H9 (cell line): ENCODE data around the gene CALN1. TPM values are rescaled to one million over a fixed set of nuclear protein-coding genes. Genes with fewer than 3 reads are reported as not detected.

ENCODE experiments used
- DNase-seq: peaks from one replicate; pipeline ENCODE4 v3.0.0-alpha.2; 2017
- H2AFZ ChIP-seq: one replicate; pipeline ENCODE4 v1.6.1; 2013; ENCODE audit warnings: mild to moderate bottlenecking, low read length, control low read depth, moderate library complexity
- H2AK5ac ChIP-seq: 2 replicates; pipeline ENCODE4 v1.6.1; 2013; ENCODE audit warnings: low read length, control low read depth, mixed read lengths; ENCODE audit not compliant: insufficient read length
- H2BK120ac ChIP-seq: one replicate; pipeline ENCODE4 v1.6.1; 2013; ENCODE audit warnings: low read depth, mild to moderate bottlenecking, low read length, control low read depth, inconsistent platforms; ENCODE audit not compliant: poor library complexity, severe bottlenecking
- H2BK12ac ChIP-seq: 2 replicates; pipeline ENCODE4 v1.6.1; 2013; ENCODE audit warnings: low read length, control low read depth, mixed read lengths, low read depth; ENCODE audit not compliant: insufficient read length
- H2BK15ac ChIP-seq: 2 replicates; pipeline ENCODE4 v1.6.1; 2013; ENCODE audit warnings: low read depth, low read length, control low read depth
- H2BK20ac ChIP-seq: one replicate; pipeline ENCODE4 v1.6.1; 2013; ENCODE audit warnings: low read depth, mild to moderate bottlenecking, low read length, control low read depth, inconsistent platforms; ENCODE audit not compliant: poor library complexity, severe bottlenecking
- H2BK5ac ChIP-seq: 2 replicates; pipeline ENCODE4 v1.6.1; 2013; ENCODE audit warnings: low read length, control low read depth, mixed read lengths; ENCODE audit not compliant: insufficient read length
- H3K14ac ChIP-seq: 2 replicates; pipeline ENCODE4 v1.6.1; 2013; ENCODE audit warnings: low read length, control low read depth; ENCODE audit not compliant: insufficient read depth
- H3K18ac ChIP-seq: 2 replicates; pipeline ENCODE4 v1.6.1; 2013; ENCODE audit warnings: low read depth, mild to moderate bottlenecking, mixed read lengths, low read length, control low read depth; ENCODE audit not compliant: insufficient read length
- H3K23ac ChIP-seq: 2 replicates; pipeline ENCODE4 v1.6.1; 2013; ENCODE audit warnings: low read length, control low read depth, mixed read lengths, low read depth; ENCODE audit not compliant: insufficient read length
- H3K23me2 ChIP-seq: 2 replicates; pipeline ENCODE4 v1.6.1; 2013; ENCODE audit warnings: low read depth, mild to moderate bottlenecking, mixed read lengths, low read length, control low read depth; ENCODE audit not compliant: insufficient read length, poor library complexity, severe bottlenecking
- H3K27ac ChIP-seq: 2 replicates; pipeline ENCODE4 v1.5.1; 2013; ENCODE audit warnings: low read length, control low read depth, mixed read lengths, low read depth; ENCODE audit not compliant: insufficient read length
- H3K27me3 ChIP-seq: 2 replicates; pipeline ENCODE4 v1.6.1; 2013; ENCODE audit warnings: low read length, control low read depth, inconsistent platforms; ENCODE audit not compliant: insufficient read depth
- H3K4ac ChIP-seq: 2 replicates; pipeline ENCODE4 v1.6.1; 2013; ENCODE audit warnings: low read depth, mild to moderate bottlenecking, control low read depth, inconsistent platforms, low read length, moderate library complexity
- H3K4me1 ChIP-seq: 2 replicates; pipeline ENCODE4 v1.6.1; 2013; ENCODE audit warnings: low read length, control low read depth, inconsistent platforms; ENCODE audit not compliant: insufficient read depth
- H3K4me2 ChIP-seq: 2 replicates; pipeline ENCODE4 v1.6.1; 2013; ENCODE audit warnings: low read length, control low read depth, mixed read lengths; ENCODE audit not compliant: insufficient read length, insufficient read depth
- H3K56ac ChIP-seq: 2 replicates; pipeline ENCODE4 v1.6.1; 2013; ENCODE audit warnings: low read depth, mild to moderate bottlenecking, mixed read lengths, low read length, control low read depth; ENCODE audit not compliant: insufficient read length
- H3K79me1 ChIP-seq: 2 replicates; pipeline ENCODE4 v1.6.1; 2013; ENCODE audit warnings: low read depth, mild to moderate bottlenecking, moderate library complexity, low read length, control low read depth, inconsistent platforms; ENCODE audit not compliant: insufficient read depth, poor library complexity, severe bottlenecking
- H3K79me2 ChIP-seq: 2 replicates; pipeline ENCODE4 v1.6.1; 2013; ENCODE audit warnings: low read length, control low read depth, inconsistent platforms; ENCODE audit not compliant: insufficient read depth
- H3K9ac ChIP-seq: 2 replicates; pipeline ENCODE4 v1.6.1; 2013; ENCODE audit warnings: low read length, control low read depth, mixed read lengths; ENCODE audit not compliant: insufficient read length; ENCODE audit errors: extremely low read depth
- H3K9me3 ChIP-seq: one replicate; pipeline ENCODE4 v1.6.1; 2013; ENCODE audit warnings: low read depth, low read length, inconsistent platforms; ENCODE audit not compliant: control insufficient read depth
- H3T11ph ChIP-seq: one replicate; pipeline ENCODE4 v1.6.1; 2013; ENCODE audit warnings: mild to moderate bottlenecking, low read length, control low read depth, inconsistent platforms
- H4K20me1 ChIP-seq: one replicate; pipeline ENCODE4 v1.6.1; 2013; ENCODE audit not compliant: control insufficient read depth, insufficient read length, insufficient read depth
- H4K5ac ChIP-seq: 2 replicates; pipeline ENCODE4 v1.6.1; 2013; ENCODE audit warnings: low read depth, mild to moderate bottlenecking, mixed read lengths, low read length, control low read depth; ENCODE audit not compliant: insufficient read length
- H4K8ac ChIP-seq: replicated peaks from 2 replicates; pipeline ENCODE4 v1.6.1; 2013; ENCODE audit warnings: low read length, control low read depth, mixed read lengths, low read depth; ENCODE audit not compliant: insufficient read length
- H4K91ac ChIP-seq: 2 replicates; pipeline ENCODE4 v1.6.1; 2013; ENCODE audit warnings: low read depth, mild to moderate bottlenecking, moderate library complexity, mixed read lengths, low read length, control low read depth; ENCODE audit not compliant: insufficient read length
- H3K27ac Mint-ChIP-seq, 3 experiments: 2 replicates in 2 of 3; 3 replicates in 1 of 3; pipeline ENCODE4 v1.8.0; 2020 to 2021; ENCODE audit warnings: mixed read lengths in 3 of 3, mild to moderate bottlenecking in 1 of 3, moderate library complexity in 1 of 3
- H3K27me3 Mint-ChIP-seq: 2 replicates; pipeline ENCODE4 v1.8.0; 2021; ENCODE audit warnings: low read depth, mild to moderate bottlenecking, moderate library complexity, mixed read lengths
- H3K36me3 Mint-ChIP-seq, 3 experiments: 2 replicates in 2 of 3; 3 replicates in 1 of 3; pipeline ENCODE4 v1.8.0; 2020 to 2021; ENCODE audit warnings: low read depth in 3 of 3, mixed read lengths in 3 of 3; ENCODE audit not compliant: insufficient read depth in 1 of 3
- H3K4me1 Mint-ChIP-seq, 2 experiments: 2 replicates each; pipeline ENCODE4 v1.8.0; 2020; ENCODE audit warnings: mixed read lengths in 2 of 2
- H3K4me3 Mint-ChIP-seq, 2 experiments: 2 replicates in 1 of 2; 3 replicates in 1 of 2; pipeline ENCODE4 v1.8.0; 2020 to 2021; ENCODE audit warnings: mild to moderate bottlenecking in 2 of 2, mixed read lengths in 2 of 2, moderate library complexity in 1 of 2
- H3K9me3 Mint-ChIP-seq, 2 experiments: 2 replicates in 1 of 2; 3 replicates in 1 of 2; pipeline ENCODE4 v1.8.0; 2020; ENCODE audit warnings: mild to moderate bottlenecking in 2 of 2, mixed read lengths in 2 of 2, moderate library complexity in 1 of 2
- WGBS: extraction: QIAGEN DNeasy Blood & Tissue Kit; methylation state at CpG from one replicate; pipeline ENCODE4 v1.1.7; 2013; ENCODE audit warnings: missing lambda C conversion rate, low lambda C conversion rate, mixed read lengths; ENCODE audit not compliant: insufficient read length; ENCODE audit errors: extremely low coverage; 5-methylcytosine and 5-hydroxymethylcytosine counted together
- total RNA-seq: library from RNA; stranded (reverse); gene quantifications from 2 replicates; pipeline ENCODE4 v1.2.1, GENCODE V29; 2021
- TF ChIP-seq, protein P1 (sequence below): fragments of 200-600 bp; sonication (generic); conservative IDR thresholded peaks from 3 replicates; pipeline ENCODE4 v1.8.0; 2021; ENCODE audit warnings: antibody characterized with exemption, mild to moderate bottlenecking

CALN1 gene
- total RNA-seq, 1 experiment from 2014 or later: 2.8 TPM

GRCh38 chr7:71817916-71818315, 594.2 kb downstream of the CALN1 start:
- no peaks in the 10 kb centered on the region for H3K23me2 ChIP-seq
- no peak overlapping the region for H2BK5ac ChIP-seq
- no peak overlapping the region for H3K4me2 ChIP-seq
- no peak overlapping the region for H3K9ac ChIP-seq
- peaks cover 5% of the 10 kb centered on the region for H3K9me3 ChIP-seq
- no peak overlapping the region for H3T11ph ChIP-seq
- Mint-ChIP-seq H3K4me3 (no peak overlapping the region), H3K27me3 (no peaks in the 10 kb centered on the region), H3K36me3 (peaks cover 0 to 5% (median 4%) of the 10 kb centered on the region in 3 experiments; a peak in 3 of 7 replicates), H3K4me1 (peaks cover 0 to 3% of the 10 kb centered on the region in 2 experiments; a peak in 1 of 4 replicates), H3K9me3 (peaks cover 0 to 5% of the 10 kb centered on the region in 2 experiments; a peak in 3 of 5 replicates), H3K27ac (no peak overlapping the region; a peak in 1 of 7 replicates)
- no peak overlapping the region for H2AK5ac ChIP-seq
- H3K18ac ChIP-seq: no peak overlapping the region
- WGBS: no CpG with 5 or more reads among the region's 1 CpG
- no peaks in the 10 kb centered on the region for H4K20me1 ChIP-seq
- no peak overlapping the region for H2BK15ac ChIP-seq
- no peaks in the 10 kb centered on the region for H3K79me2 ChIP-seq
- no peaks in the 10 kb centered on the region for H3K27me3 ChIP-seq
- no peak overlapping the region for H3K56ac ChIP-seq
- H3K14ac ChIP-seq: no peak overlapping the region
- TF ChIP-seq, protein P1, sequence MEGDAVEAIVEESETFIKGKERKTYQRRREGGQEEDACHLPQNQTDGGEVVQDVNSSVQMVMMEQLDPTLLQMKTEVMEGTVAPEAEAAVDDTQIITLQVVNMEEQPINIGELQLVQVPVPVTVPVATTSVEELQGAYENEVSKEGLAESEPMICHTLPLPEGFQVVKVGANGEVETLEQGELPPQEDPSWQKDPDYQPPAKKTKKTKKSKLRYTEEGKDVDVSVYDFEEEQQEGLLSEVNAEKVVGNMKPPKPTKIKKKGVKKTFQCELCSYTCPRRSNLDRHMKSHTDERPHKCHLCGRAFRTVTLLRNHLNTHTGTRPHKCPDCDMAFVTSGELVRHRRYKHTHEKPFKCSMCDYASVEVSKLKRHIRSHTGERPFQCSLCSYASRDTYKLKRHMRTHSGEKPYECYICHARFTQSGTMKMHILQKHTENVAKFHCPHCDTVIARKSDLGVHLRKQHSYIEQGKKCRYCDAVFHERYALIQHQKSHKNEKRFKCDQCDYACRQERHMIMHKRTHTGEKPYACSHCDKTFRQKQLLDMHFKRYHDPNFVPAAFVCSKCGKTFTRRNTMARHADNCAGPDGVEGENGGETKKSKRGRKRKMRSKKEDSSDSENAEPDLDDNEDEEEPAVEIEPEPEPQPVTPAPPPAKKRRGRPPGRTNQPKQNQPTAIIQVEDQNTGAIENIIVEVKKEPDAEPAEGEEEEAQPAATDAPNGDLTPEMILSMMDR: no peak
- no peak overlapping the region for H2BK12ac ChIP-seq
- no peak overlapping the region for H4K5ac ChIP-seq
- DNase-seq: no peak
- H3K23ac ChIP-seq: no peak overlapping the region
- no peak overlapping the region for H4K8ac ChIP-seq
- no peak overlapping the region for H2BK120ac ChIP-seq
- no peak overlapping the region for H3K27ac ChIP-seq
- no peak overlapping the region for H2AFZ ChIP-seq
- no peak overlapping the region for H3K4ac ChIP-seq
- no peaks in the 10 kb centered on the region for H3K79me1 ChIP-seq
- H4K91ac ChIP-seq: no peak overlapping the region
- H3K4me1 ChIP-seq: no peaks in the 10 kb centered on the region
- H2BK20ac ChIP-seq: no peak overlapping the region
